ENCODE data around the gene LYPD3. TPM values are rescaled to one million over a fixed set of nuclear protein-coding genes. Genes with fewer than 3 reads are reported as not detected.

Gene LYPD3
- polyA plus RNA-seq, 1 donor (not counting 4 experiments of a cell fraction or from before 2014, with no cell fraction given): 163 TPM

DNA sequence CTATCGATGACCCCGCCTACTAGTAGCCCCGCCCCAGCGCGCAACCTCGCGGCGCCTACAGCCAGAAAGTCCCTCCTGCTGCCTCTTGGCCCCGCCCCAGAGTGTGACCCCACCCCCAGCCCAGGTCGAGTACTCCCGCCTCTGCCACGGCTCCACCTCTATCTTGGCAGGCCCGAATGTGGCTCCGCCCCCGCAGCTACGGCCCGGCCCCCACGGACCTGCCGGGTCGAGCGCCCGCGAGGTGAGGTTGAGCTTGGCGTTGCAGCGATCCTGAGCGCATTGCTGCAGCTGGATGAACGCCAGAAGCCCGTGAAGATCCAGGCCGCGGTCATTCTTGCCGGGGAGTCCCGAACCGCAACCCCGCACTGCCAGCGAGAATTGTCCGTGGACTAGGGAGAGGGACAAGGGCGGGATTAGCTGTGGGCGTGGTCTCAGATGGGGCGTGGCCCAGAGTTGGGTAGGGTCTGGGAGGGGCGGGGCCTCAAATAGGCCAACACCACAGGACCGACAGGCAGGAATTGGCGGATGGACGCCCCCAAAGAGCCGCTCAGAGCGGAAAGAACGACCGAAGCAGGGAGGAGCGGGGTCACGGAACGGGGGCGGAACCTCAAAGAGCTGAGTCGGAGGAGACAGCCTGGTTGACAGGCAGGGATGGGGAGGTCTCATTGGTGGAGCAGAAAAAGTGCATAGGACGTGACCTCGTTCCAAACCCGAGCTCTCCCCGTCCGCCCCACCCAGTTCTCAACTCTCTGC, 1.9 kb downstream of the LYPD3 start:
- peak overlapping the region; percentile 92 for H2AFZ ChIP-seq (ENCODE audit: control insufficient read depth, low read length)
- no peaks in the 10 kb centered on the region for H4K20me1 ChIP-seq (ENCODE audit: control insufficient read depth, extremely low read depth, insufficient read depth, low read length)
- H3K4me1 ChIP-seq (ENCODE audit: control insufficient read depth, extremely low read depth, insufficient read depth, low read length): peaks cover 34% of the 10 kb centered on the region
- FAIRE-seq (peak; percentile 17), DNase-seq (ENCODE audit: low read depth, low spot score) (peak; percentile 80)
- peak overlapping the region; percentile 76 for H3K27ac ChIP-seq (ENCODE audit: control insufficient read depth, insufficient read depth, low read length)
- H3K79me2 ChIP-seq (ENCODE audit: control insufficient read depth, insufficient read depth, low read length): peaks cover 10% of the 10 kb centered on the region
- H3K9me3 ChIP-seq (ENCODE audit: control insufficient read depth, low read depth, low read length): no peaks in the 10 kb centered on the region
- no peak for TF ChIP-seq EZH2 (IDR thresholded peaks at IDR 0.05; ENCODE audit: low read length)
- TF ChIP-seq, protein P1, sequence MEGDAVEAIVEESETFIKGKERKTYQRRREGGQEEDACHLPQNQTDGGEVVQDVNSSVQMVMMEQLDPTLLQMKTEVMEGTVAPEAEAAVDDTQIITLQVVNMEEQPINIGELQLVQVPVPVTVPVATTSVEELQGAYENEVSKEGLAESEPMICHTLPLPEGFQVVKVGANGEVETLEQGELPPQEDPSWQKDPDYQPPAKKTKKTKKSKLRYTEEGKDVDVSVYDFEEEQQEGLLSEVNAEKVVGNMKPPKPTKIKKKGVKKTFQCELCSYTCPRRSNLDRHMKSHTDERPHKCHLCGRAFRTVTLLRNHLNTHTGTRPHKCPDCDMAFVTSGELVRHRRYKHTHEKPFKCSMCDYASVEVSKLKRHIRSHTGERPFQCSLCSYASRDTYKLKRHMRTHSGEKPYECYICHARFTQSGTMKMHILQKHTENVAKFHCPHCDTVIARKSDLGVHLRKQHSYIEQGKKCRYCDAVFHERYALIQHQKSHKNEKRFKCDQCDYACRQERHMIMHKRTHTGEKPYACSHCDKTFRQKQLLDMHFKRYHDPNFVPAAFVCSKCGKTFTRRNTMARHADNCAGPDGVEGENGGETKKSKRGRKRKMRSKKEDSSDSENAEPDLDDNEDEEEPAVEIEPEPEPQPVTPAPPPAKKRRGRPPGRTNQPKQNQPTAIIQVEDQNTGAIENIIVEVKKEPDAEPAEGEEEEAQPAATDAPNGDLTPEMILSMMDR (optimal IDR thresholded peaks at IDR 0.05 in 1 of 3, IDR thresholded peaks at IDR 0.05 in 1 of 3, conservative IDR thresholded peaks at IDR 0.05 in 1 of 3; ENCODE audit: extremely low read depth in 1 of 3, insufficient read depth in 2 of 3, low read length in 3 of 3): no peak
- dilution Hi-C loops (cut with MboI; ENCODE audit: extremely low pct_ligation_motif_present, low sequenced_read_pairs): no loop called here
- H3K27me3 ChIP-seq (ENCODE audit: control insufficient read depth, extremely low read depth, insufficient read depth, low read length): no peaks in the 10 kb centered on the region
- peaks cover 7 to 19% of the 10 kb centered on the region in 2 experiments for H3K36me3 ChIP-seq (ENCODE audit: control insufficient read depth in 2 of 2, extremely low read depth in 1 of 2, insufficient read depth in 2 of 2, low read length in 2 of 2)
- peaks cover 2% of the 10 kb centered on the region for H3K9me1 ChIP-seq (ENCODE audit: control insufficient read depth, extremely low read depth, insufficient read depth, low read length)
- H3K9ac ChIP-seq (ENCODE audit: control insufficient read depth, extremely low read depth, insufficient read depth, low read length): peak overlapping the region; percentile 90
- H3K4me3 ChIP-seq (ENCODE audit: control insufficient read depth in 2 of 3, extremely low read depth in 1 of 3, insufficient read depth in 2 of 3, low read depth in 1 of 3, low read length in 3 of 3): peak overlapping the region; percentile 63 to 84 (median 71)
- peak overlapping the region; percentile 95 for H3K4me2 ChIP-seq (ENCODE audit: control insufficient read depth, extremely low read depth, insufficient read depth, low read depth, low read length)

DNA sequence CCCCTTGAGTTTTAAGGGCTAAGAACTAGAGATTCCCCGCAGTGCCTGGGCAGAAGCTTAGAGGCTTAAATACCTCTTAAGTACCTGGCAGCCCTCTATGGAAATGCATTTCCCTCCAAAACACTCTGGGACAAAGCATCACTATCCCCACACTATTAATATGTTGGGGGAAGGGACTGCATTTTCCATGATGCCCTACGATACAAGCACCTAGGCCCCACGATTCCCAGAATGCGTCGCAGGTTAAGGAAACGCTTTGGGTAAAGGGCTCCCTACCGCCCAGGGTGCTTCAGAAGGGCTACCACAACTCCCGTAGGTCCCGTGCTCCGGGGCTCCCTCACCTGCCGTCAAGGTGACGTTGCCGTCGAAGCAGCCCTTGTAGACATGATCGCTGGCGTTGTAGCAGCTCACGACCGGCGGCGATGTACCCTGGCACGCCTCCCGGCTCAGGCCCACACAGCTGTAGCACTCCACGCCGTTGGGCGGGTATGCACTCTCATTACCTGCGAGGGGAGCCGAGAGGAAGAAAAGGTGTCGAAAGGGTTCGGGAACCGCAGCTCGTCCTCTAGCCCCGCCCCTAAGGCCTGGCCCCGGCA, 2.5 kb downstream of the LYPD3 start:
- no peaks in the 10 kb centered on the region for H4K20me1 ChIP-seq (ENCODE audit: control insufficient read depth, extremely low read depth, insufficient read depth, low read length)
- H3K27me3 ChIP-seq (ENCODE audit: control insufficient read depth, extremely low read depth, insufficient read depth, low read length): no peaks in the 10 kb centered on the region
- peak overlapping the region; percentile 66 for H3K27ac ChIP-seq (ENCODE audit: control insufficient read depth, insufficient read depth, low read length)
- peaks cover 29% of the 10 kb centered on the region for H3K4me1 ChIP-seq (ENCODE audit: control insufficient read depth, extremely low read depth, insufficient read depth, low read length)
- peak overlapping the region; percentile 71 for H3K9ac ChIP-seq (ENCODE audit: control insufficient read depth, extremely low read depth, insufficient read depth, low read length)
- H3K4me2 ChIP-seq (ENCODE audit: control insufficient read depth, extremely low read depth, insufficient read depth, low read depth, low read length): peak overlapping the region; percentile 90
- H3K9me1 ChIP-seq (ENCODE audit: control insufficient read depth, extremely low read depth, insufficient read depth, low read length): peaks cover 2% of the 10 kb centered on the region
- H3K79me2 ChIP-seq (ENCODE audit: control insufficient read depth, insufficient read depth, low read length): peaks cover 10% of the 10 kb centered on the region
- dilution Hi-C loops (cut with MboI; ENCODE audit: extremely low pct_ligation_motif_present, low sequenced_read_pairs): no loop called here
- peak overlapping the region; percentile 86 for H2AFZ ChIP-seq (ENCODE audit: control insufficient read depth, low read length)
- H3K9me3 ChIP-seq (ENCODE audit: control insufficient read depth, low read depth, low read length): no peaks in the 10 kb centered on the region
- H3K4me3 ChIP-seq (ENCODE audit: control insufficient read depth in 2 of 3, extremely low read depth in 1 of 3, insufficient read depth in 2 of 3, low read depth in 1 of 3, low read length in 3 of 3): peak overlapping the region; percentile 29 to 73 (median 65)
- H3K36me3 ChIP-seq (ENCODE audit: control insufficient read depth in 2 of 2, extremely low read depth in 1 of 2, insufficient read depth in 2 of 2, low read length in 2 of 2): peaks cover 7 to 19% of the 10 kb centered on the region in 2 experiments
- DNase-seq (ENCODE audit: low read depth, low spot score): no peak
- TF ChIP-seq EZH2 (IDR thresholded peaks at IDR 0.05; ENCODE audit: low read length): no peak
- TF ChIP-seq, protein P1 (optimal IDR thresholded peaks at IDR 0.05 in 1 of 3, IDR thresholded peaks at IDR 0.05 in 1 of 3, conservative IDR thresholded peaks at IDR 0.05 in 1 of 3; ENCODE audit: extremely low read depth in 1 of 3, insufficient read depth in 2 of 3, low read length in 3 of 3): peak in 1 of 3 experiments; percentile 14
- FAIRE-seq: peak; percentile 17

Data from keratinocyte (primary cell).